ENCODE results near the gene TANGO2.

The TANGO2 gene

DNA sequence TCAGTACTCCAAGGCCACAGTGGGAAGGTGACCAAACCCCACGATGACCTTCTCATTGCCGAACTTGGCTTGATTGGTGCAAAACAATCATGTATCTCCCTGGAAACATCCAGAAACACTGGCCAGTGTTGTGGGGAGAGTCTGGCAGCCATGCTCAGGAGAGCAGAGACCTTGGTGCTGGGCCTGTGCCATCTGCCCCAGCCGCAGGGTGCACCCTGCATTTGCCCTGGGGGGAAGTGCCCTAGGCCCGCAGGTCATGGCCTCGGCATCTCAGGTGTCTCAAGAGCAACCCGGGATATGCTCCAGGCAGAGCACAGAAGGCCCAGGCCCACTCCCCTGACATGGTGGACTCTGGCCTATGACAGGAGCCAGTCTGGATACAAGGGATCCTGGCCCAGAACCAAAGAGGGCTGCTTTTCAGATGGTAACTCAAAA, 28.0 kb upstream of the TANGO2 start:
- Histone ChIP-seq H3K9ac (ENCODE audit: low read length) (no peak overlapping the region), H3K27me3 (ENCODE audit: control insufficient read depth, insufficient read depth, low read length) (no peaks in the 10 kb centered on the region), H3K4me1 (ENCODE audit: control insufficient read depth, insufficient read depth, low read length) (no peaks in the 10 kb centered on the region), H3K36me3 (ENCODE audit: control insufficient read depth, insufficient read depth, low read length) (no peaks in the 10 kb centered on the region), H3K4me3 (ENCODE audit: low read length) (no peak overlapping the region), H3K9me3 (ENCODE audit: control insufficient read depth, low read length) (no peaks in the 10 kb centered on the region)

DNA sequence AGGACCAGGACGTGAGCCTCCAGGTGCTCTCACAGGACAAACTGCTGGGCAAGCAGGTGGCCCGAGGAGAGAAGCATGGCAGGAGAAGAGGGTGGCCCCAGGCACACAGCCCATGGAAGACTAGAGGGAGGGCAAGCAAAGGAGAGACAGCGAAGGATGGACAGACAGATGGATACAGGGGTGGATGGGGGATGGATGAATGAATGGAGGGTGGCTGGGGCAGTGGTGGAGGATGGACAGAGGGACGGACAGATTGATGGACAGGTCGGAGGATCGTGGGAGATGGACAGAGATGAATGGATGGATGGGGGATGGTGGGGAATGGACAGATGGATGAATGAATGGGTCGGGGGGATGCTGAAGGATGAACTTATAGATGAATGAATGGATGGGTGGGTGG, 27.0 kb upstream of the TANGO2 start:
- Histone ChIP-seq H3K9me3 (ENCODE audit: control insufficient read depth, low read length) (no peaks in the 10 kb centered on the region), H3K4me3 (ENCODE audit: low read length) (no peak overlapping the region), H3K27me3 (ENCODE audit: control insufficient read depth, insufficient read depth, low read length) (no peaks in the 10 kb centered on the region), H3K9ac (ENCODE audit: low read length) (no peak overlapping the region), H3K4me1 (ENCODE audit: control insufficient read depth, insufficient read depth, low read length) (no peaks in the 10 kb centered on the region), H3K36me3 (ENCODE audit: control insufficient read depth, insufficient read depth, low read length) (no peaks in the 10 kb centered on the region)

DNA sequence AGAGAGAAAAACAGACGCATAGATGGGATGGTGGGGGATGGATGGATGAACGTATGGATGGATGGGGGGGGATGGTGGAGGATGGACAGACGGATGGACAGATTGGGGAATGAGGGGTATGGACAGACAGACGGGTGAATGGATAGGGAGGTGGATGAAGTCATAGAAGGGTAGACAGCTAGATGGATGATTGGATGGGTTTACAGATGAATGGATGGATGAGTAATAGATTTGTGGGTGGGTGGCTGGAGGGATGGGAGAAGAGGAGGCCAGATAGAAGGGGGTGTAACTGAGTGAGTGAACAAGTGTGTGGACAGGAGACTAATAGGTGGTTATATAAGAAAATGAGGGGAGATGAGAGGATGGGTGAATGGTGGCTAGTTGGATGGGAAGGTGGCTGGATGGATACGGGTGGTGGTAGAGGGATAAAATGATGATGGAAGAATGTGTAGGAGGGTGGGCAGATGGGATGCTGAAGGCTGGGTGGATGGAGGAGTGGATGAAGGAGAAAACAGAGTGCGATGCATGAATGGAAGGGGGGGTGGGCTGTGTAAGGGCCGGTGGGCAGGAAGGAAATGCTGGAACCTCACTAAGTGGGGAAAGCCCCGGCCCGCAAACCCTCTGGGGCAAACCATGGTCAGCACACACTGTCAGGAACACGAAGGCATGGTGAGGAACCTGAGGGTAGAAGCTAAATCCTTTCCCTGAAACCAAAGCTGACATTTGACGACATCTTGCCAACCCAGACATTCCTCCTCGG, 25.9 kb upstream of the TANGO2 start:
- Histone ChIP-seq H3K4me3 (ENCODE audit: low read length) (no peak overlapping the region), H3K9ac (ENCODE audit: low read length) (no peak overlapping the region), H3K27me3 (ENCODE audit: control insufficient read depth, insufficient read depth, low read length) (no peaks in the 10 kb centered on the region), H3K4me1 (ENCODE audit: control insufficient read depth, insufficient read depth, low read length) (no peaks in the 10 kb centered on the region), H3K9me3 (ENCODE audit: control insufficient read depth, low read length) (no peaks in the 10 kb centered on the region), H3K36me3 (ENCODE audit: control insufficient read depth, insufficient read depth, low read length) (no peaks in the 10 kb centered on the region)

DNA sequence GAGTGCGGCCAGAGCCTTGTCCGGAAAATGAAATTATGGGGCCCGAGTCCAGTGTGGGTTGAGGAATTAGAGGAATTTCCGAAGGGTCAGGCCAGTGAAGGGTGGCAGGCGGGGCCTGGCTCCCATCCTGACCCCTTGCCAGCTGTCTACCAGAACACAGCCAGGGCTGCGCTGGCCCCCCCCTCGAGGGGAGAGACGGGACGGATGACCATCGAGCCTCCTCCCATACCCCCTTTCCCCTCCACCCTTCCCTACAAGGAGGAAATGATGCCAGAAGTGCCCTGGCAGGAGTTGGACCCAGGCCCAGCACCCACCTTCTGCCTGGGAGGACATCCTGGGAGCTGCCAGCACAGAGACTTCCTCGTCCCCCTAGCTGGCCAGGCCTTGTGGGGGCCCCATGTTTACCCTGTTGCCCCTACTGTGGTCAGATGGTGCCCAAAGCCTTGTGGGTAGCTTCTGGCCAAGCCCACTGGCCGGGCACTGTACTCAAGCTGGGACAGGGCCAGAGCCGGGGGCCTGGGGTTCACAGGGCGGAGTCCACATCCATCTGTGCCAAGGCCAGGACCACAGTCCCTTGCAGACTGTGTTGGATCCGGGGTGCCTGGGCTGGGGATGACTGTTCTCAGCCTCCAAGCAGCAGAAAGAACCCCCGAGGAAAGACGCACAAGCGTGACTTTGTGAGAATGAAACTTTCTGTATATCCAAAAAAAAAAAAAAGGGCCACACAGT, 25.1 kb upstream of the TANGO2 start:
- H3K27me3 ChIP-seq (ENCODE audit: control insufficient read depth, insufficient read depth, low read length): no peaks in the 10 kb centered on the region
- H3K36me3 ChIP-seq (ENCODE audit: control insufficient read depth, insufficient read depth, low read length): no peaks in the 10 kb centered on the region
- H3K4me1 ChIP-seq (ENCODE audit: control insufficient read depth, insufficient read depth, low read length): no peaks in the 10 kb centered on the region
- no peak overlapping the region for H3K4me3 ChIP-seq (ENCODE audit: low read length)
- no peak overlapping the region for H3K9ac ChIP-seq (ENCODE audit: low read length)
- H3K9me3 ChIP-seq (ENCODE audit: control insufficient read depth, low read length): no peaks in the 10 kb centered on the region

DNA sequence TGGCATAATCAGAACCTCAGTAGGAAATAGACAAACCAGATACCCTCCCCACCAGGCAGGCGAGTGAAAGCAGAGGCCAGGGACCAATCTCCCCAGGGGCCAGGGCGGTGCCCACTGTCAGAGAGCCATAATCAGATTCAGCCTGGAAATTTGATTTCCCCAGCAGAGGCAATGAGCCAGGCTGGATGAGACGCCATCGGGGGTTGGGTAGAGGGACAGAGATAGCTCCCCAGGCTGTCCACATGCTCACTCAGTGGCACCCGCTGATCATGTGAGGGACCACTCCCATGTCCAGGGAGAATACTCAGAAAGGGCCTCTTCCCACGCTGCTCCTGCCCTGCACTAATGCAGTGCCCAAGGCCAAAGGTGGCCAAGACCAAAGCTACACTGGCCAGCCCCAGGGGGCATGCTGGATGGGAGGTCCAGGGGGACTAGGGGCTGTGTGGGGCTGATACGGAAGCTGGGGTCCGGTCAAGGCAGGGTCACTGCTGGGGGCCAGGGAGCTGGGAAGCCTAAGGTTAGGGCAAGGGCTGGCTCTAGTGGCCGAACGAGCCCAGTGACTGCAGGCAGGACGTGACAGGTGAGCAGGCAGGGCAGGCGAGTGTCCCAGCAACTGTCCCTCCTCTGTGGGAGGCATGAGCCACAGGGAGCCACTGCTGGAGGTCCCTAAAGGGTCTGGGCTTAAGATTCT, 24.1 kb upstream of the TANGO2 start:
- Histone ChIP-seq H3K27me3 (ENCODE audit: control insufficient read depth, insufficient read depth, low read length) (no peaks in the 10 kb centered on the region), H3K4me3 (ENCODE audit: low read length) (no peak overlapping the region), H3K9ac (ENCODE audit: low read length) (no peak overlapping the region), H3K4me1 (ENCODE audit: control insufficient read depth, insufficient read depth, low read length) (no peaks in the 10 kb centered on the region), H3K36me3 (ENCODE audit: control insufficient read depth, insufficient read depth, low read length) (no peaks in the 10 kb centered on the region), H3K9me3 (ENCODE audit: control insufficient read depth, low read length) (no peaks in the 10 kb centered on the region)

DNA sequence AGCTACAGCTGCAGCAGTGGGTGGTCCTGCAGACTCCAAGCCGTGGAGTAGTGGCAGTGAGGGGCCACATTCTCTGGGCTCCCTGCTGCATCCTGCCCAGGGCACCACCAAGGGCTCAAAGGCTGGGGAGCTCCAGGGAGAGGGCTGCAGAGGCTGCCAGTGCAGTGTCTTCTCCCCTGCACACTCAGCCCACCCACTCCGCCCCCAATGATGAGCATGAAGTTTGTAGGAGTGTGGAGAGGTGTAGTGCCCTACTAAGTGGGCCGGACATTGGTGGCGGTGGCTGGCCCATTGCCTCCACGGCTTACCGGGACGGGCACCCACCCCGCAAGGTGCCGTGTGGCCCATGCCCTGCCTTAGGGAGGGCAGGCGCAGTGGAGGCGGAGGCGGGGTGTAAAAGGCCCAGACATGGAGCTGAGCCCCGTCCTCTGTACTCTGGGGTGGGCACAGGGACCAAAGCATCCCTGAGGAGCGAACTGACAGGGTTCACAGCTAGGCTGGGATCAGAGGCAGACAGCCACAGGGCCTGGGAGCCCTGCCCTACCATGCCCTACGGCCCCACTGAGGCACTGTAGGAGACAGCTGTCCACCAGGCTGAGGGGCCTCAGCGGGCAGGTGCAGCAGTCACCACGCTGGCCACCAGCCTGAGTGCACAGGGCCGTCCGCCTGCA, 23.2 kb upstream of the TANGO2 start:
- H3K4me3 ChIP-seq (ENCODE audit: low read length): no peak overlapping the region
- H3K9me3 ChIP-seq (ENCODE audit: control insufficient read depth, low read length): no peaks in the 10 kb centered on the region
- no peaks in the 10 kb centered on the region for H3K36me3 ChIP-seq (ENCODE audit: control insufficient read depth, insufficient read depth, low read length)
- no peaks in the 10 kb centered on the region for H3K27me3 ChIP-seq (ENCODE audit: control insufficient read depth, insufficient read depth, low read length)
- no peaks in the 10 kb centered on the region for H3K4me1 ChIP-seq (ENCODE audit: control insufficient read depth, insufficient read depth, low read length)
- H3K9ac ChIP-seq (ENCODE audit: low read length): no peak overlapping the region

DNA sequence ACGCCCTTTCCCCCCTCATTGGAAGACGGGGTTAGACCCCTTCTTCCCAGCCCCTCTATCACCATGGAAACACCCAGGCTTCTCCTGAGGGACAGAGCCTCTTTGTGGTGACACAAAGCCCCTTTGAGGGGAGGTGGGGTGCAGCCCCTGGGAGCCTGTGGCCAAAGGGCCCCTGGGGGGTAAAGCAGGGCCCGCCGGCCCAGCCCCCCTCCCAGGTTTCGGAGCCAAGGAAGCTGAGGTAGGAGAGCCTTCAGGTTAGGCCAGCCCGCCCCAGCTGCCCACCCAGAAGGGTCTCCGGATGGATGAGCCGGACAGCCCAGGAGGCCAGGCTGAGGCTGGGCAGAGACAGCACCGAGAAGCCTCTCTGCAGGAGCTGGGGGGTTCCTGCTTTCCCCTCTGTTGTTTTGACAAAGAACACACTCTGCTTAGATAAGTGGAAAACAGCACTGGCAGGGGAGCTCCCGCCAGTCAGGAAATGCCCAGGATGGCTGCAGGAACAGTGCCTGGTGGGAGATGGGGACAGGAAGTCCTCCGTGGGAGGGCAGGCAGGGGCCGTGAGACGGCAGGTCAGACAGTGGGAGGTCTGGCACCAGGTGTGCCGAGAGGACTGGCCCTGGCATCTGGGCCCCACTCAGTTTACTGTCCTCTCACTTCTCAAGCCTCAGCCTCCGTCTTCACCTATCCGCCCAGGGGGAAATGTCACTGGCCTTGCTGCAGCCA, 22.5 kb upstream of the TANGO2 start:
- no peak overlapping the region for H3K9ac ChIP-seq (ENCODE audit: low read length)
- H3K4me1 ChIP-seq (ENCODE audit: control insufficient read depth, insufficient read depth, low read length): no peaks in the 10 kb centered on the region
- no peaks in the 10 kb centered on the region for H3K9me3 ChIP-seq (ENCODE audit: control insufficient read depth, low read length)
- H3K36me3 ChIP-seq (ENCODE audit: control insufficient read depth, insufficient read depth, low read length): no peaks in the 10 kb centered on the region
- no peaks in the 10 kb centered on the region for H3K27me3 ChIP-seq (ENCODE audit: control insufficient read depth, insufficient read depth, low read length)
- no peak overlapping the region for H3K4me3 ChIP-seq (ENCODE audit: low read length)

DNA sequence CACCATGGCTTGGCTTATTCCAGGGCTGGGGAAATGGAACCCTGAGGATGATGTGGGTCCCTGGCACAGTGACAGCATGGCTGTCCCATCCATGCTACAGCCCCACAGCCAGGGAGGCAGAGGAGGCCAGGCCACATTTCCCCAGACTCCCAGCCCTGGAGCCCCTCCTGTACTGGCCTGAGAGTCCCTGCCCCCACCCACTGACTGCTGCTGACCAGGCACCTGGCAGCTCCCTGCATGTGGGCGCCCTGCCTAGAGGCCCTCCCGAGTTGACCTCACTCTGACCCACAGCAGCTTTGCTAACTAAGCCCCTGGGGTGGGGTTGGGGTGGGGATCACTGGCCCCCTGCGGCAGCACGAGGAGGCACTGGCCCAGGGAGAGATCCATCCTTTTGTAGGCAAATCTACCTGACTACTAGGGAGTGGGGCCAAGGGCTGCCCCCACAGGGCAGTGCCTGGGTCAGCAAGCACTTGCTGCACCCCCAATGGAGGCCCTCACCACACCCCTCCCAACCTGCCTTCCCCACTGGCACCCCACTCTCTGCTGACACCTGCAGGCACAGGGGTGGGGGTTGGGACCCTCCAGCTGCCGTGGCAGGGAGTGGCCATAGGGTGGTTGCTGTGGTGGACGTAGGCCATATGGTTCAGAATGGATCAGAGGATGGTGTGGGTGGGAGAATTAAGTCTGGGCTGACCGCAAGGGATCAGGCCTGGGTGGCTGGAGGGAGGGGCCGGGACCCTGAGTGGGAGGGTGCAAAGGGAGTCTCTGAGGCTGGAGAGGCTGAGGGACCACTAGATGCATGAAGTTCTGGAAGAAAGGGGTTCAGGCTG, 21.7 kb upstream of the TANGO2 start:
- Histone ChIP-seq H3K27me3 (ENCODE audit: control insufficient read depth, insufficient read depth, low read length) (no peaks in the 10 kb centered on the region), H3K9ac (ENCODE audit: low read length) (no peak overlapping the region), H3K4me3 (ENCODE audit: low read length) (no peak overlapping the region), H3K9me3 (ENCODE audit: control insufficient read depth, low read length) (no peaks in the 10 kb centered on the region), H3K36me3 (ENCODE audit: control insufficient read depth, insufficient read depth, low read length) (no peaks in the 10 kb centered on the region), H3K4me1 (ENCODE audit: control insufficient read depth, insufficient read depth, low read length) (no peaks in the 10 kb centered on the region)

DNA sequence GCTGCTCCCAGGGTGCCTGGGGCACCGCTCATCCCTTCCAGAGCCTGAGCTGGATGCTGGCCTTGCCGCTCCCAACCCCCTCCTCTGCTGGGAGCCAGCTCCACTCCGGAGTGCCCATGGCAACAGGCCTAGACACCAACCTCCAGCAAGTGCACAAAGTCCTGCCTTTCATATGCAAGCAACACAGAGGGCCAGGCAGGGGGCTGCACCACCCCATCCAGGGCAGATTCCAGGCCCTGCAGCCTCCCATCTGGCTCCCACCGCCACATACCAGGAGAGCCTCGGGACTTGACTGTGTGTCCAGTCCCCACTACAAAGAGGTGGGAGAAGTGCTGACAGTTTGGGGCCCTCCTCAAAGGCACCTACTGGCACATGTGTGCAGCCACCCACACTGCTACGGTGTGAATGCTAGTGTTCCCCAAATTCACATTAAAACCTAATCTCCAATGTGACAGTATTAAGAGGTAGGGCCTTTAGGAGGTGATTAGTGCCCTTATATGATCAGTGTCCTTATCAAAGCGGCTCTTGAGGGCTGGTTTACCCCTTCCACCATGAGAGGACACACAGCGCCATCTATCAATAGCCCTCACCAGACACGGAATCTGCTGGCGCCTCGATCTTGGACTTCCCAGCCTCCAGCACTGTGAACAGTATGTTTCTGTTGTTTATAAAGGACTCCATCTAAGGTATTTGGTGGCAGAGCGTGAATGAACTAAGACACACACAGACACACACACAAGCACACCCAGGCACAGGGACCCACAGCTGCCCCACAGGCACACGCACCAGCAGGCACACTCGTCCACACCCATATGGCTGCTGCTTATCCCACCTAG, 20.4 kb upstream of the TANGO2 start:
- Histone ChIP-seq H3K4me3 (ENCODE audit: low read length) (no peak overlapping the region), H3K4me1 (ENCODE audit: control insufficient read depth, insufficient read depth, low read length) (no peaks in the 10 kb centered on the region), H3K36me3 (ENCODE audit: control insufficient read depth, insufficient read depth, low read length) (no peaks in the 10 kb centered on the region), H3K9me3 (ENCODE audit: control insufficient read depth, low read length) (no peaks in the 10 kb centered on the region), H3K9ac (ENCODE audit: low read length) (no peak overlapping the region), H3K27me3 (ENCODE audit: control insufficient read depth, insufficient read depth, low read length) (no peaks in the 10 kb centered on the region)

DNA sequence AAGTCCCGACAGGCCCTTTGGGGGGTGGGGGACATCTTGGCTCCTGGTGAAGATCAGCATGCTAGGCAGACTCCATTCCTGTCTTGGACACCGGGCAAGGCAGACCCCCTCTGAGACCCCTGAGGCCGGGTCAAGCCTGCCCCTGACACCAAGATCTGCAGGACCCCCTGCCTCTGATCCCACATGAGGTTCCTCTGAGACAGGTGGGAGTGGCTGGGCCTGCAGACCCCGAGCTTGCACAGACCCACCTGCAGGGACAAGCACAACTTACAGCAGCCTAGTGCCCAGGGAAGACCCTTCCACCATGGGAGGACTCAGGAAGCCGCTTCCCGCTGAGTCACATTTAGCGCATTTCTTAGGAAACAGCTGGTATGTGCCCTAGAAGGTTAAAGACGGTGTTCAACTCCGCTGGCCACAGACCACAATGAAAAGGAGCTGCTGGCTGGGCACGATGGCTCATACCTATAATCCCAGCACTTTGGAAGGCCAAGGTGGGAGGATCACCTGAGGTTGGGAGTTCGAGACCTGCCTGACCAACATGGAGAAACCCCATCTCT, 19.8 kb upstream of the TANGO2 start:
- no peaks in the 10 kb centered on the region for H3K4me1 ChIP-seq (ENCODE audit: control insufficient read depth, insufficient read depth, low read length)
- no peaks in the 10 kb centered on the region for H3K27me3 ChIP-seq (ENCODE audit: control insufficient read depth, insufficient read depth, low read length)
- no peak overlapping the region for H3K9ac ChIP-seq (ENCODE audit: low read length)
- H3K36me3 ChIP-seq (ENCODE audit: control insufficient read depth, insufficient read depth, low read length): no peaks in the 10 kb centered on the region
- no peaks in the 10 kb centered on the region for H3K9me3 ChIP-seq (ENCODE audit: control insufficient read depth, low read length)
- no peak overlapping the region for H3K4me3 ChIP-seq (ENCODE audit: low read length)

All from mucosa of stomach (tissue), 1 donor.